ENCODE measurements around the gene CFAP65.

The CFAP65 gene

GRCh38 chr2:219019436-219019835, 21.9 kb downstream of the CFAP65 start:
- ATAC-seq (replicated peaks) (no peak), DNase-seq (no peak)
- Mint-ChIP-seq H3K9me3 (no peaks in the 10 kb centered on the region), H3K27ac (no peak overlapping the region), H3K36me3 (no peaks in the 10 kb centered on the region), H3K27me3 (peaks cover 32 to 75% of the 10 kb centered on the region in 2 donors), H3K4me1 (no peaks in the 10 kb centered on the region), H3K4me3 (no peak overlapping the region)

- H3K27ac Mint-ChIP-seq, result no peak overlapping the region
- peaks cover 39 to 77% of the 10 kb centered on the region in 2 donors for H3K27me3 Mint-ChIP-seq
- no peak for ATAC-seq (replicated peaks)
- H3K36me3 Mint-ChIP-seq, result no peaks in the 10 kb centered on the region
- no peak for DNase-seq
- H3K4me3 Mint-ChIP-seq, result no peak overlapping the region
- H3K4me1 Mint-ChIP-seq, result no peaks in the 10 kb centered on the region
- no peaks in the 10 kb centered on the region for H3K9me3 Mint-ChIP-seq
Observed at GRCh38 chr2:219018726-219019125, 22.6 kb downstream of the CFAP65 start.

- no peaks in the 10 kb centered on the region for H3K36me3 Mint-ChIP-seq
- H3K4me3 Mint-ChIP-seq, result no peak overlapping the region
- H3K27ac Mint-ChIP-seq, result no peak overlapping the region
- no peaks in the 10 kb centered on the region for H3K9me3 Mint-ChIP-seq
- DNase-seq (no peak), ATAC-seq (replicated peaks) (no peak)
- H3K27me3 Mint-ChIP-seq, result peaks cover 43 to 77% of the 10 kb centered on the region in 2 donors
- no peaks in the 10 kb centered on the region for H3K4me1 Mint-ChIP-seq
Observed at GRCh38 chr2:219018286-219018685, 23.0 kb downstream of the CFAP65 start.

- Mint-ChIP-seq H3K9me3 (no peaks in the 10 kb centered on the region), H3K36me3 (no peaks in the 10 kb centered on the region), H3K27me3 (peaks cover 46 to 74% of the 10 kb centered on the region in 2 donors), H3K4me3 (no peak overlapping the region), H3K4me1 (no peaks in the 10 kb centered on the region), H3K27ac (no peak overlapping the region)
- ATAC-seq (replicated peaks) (no peak), DNase-seq (no peak)
Observed at GRCh38 chr2:219017201-219017931, 23.9 kb downstream of the CFAP65 start.

- Mint-ChIP-seq H3K9me3 (no peaks in the 10 kb centered on the region), H3K27ac (no peak overlapping the region), H3K27me3 (peaks cover 47 to 73% of the 10 kb centered on the region in 2 donors), H3K4me1 (no peaks in the 10 kb centered on the region), H3K4me3 (no peak overlapping the region), H3K36me3 (no peaks in the 10 kb centered on the region)
- no peak for ATAC-seq (replicated peaks)
- no peak for DNase-seq
Observed at GRCh38 chr2:219016721-219017120, 24.6 kb downstream of the CFAP65 start.

- Mint-ChIP-seq H3K27ac (no peak overlapping the region), H3K27me3 (peaks cover 68 to 74% of the 10 kb centered on the region in 2 donors), H3K36me3 (no peaks in the 10 kb centered on the region), H3K4me3 (no peak overlapping the region), H3K4me1 (no peaks in the 10 kb centered on the region), H3K9me3 (peaks cover 0 to 1% of the 10 kb centered on the region in 2 donors)
- ATAC-seq (replicated peaks), result no peak
- DNase-seq, result no peak
Observed at GRCh38 chr2:219010873-219011272, 30.4 kb downstream of the CFAP65 start.

- Mint-ChIP-seq H3K27ac (no peak overlapping the region), H3K4me1 (no peaks in the 10 kb centered on the region), H3K36me3 (peaks cover 0 to 1% of the 10 kb centered on the region in 2 donors), H3K27me3 (peaks cover 72 to 74% of the 10 kb centered on the region in 2 donors), H3K4me3 (no peak overlapping the region), H3K9me3 (peaks cover 0 to 1% of the 10 kb centered on the region in 2 donors)
- ATAC-seq (replicated peaks), result peak; percentile 72 to 76
- no peak for DNase-seq
Observed at GRCh38 chr2:219010162-219010756, 31.1 kb downstream of the CFAP65 start.

- DNase-seq, result no peak
- Mint-ChIP-seq H3K4me3 (no peak overlapping the region), H3K27me3 (peaks cover 72 to 74% of the 10 kb centered on the region in 2 donors), H3K36me3 (peaks cover 0 to 1% of the 10 kb centered on the region in 2 donors), H3K27ac (no peak overlapping the region), H3K4me1 (peaks cover 0 to 5% of the 10 kb centered on the region in 2 donors), H3K9me3 (peaks cover 0 to 1% of the 10 kb centered on the region in 2 donors)
- no peak for ATAC-seq (replicated peaks)
Observed at GRCh38 chr2:219009294-219009693, 32.0 kb downstream of the CFAP65 start.

- Mint-ChIP-seq H3K9me3 (peaks cover 0 to 1% of the 10 kb centered on the region in 2 donors), H3K27ac (no peak overlapping the region), H3K4me3 (no peak overlapping the region), H3K27me3 (peaks cover 82 to 94% of the 10 kb centered on the region in 2 donors), H3K4me1 (peaks cover 14 to 34% of the 10 kb centered on the region in 2 donors), H3K36me3 (peaks cover 0 to 1% of the 10 kb centered on the region in 2 donors)
- ATAC-seq (replicated peaks), result no peak
- DNase-seq, result no peak
Observed at GRCh38 chr2:219003979-219004378, 37.3 kb downstream of the CFAP65 start.

GRCh38 chr2:219003267-219003634, 38.1 kb downstream of the CFAP65 start:
- peaks cover 0 to 1% of the 10 kb centered on the region in 2 donors for H3K36me3 Mint-ChIP-seq
- peak overlapping the region in 1 of 2 donors; percentile 17 for H3K4me3 Mint-ChIP-seq
- H3K27ac Mint-ChIP-seq, result no peak overlapping the region
- H3K9me3 Mint-ChIP-seq, result peaks cover 0 to 1% of the 10 kb centered on the region in 2 donors
- ATAC-seq (replicated peaks) (peak in 1 of 2 donors; percentile 17), DNase-seq (no peak)
- peaks cover 83 to 95% of the 10 kb centered on the region in 2 donors for H3K27me3 Mint-ChIP-seq
- peaks cover 14 to 34% of the 10 kb centered on the region in 2 donors for H3K4me1 Mint-ChIP-seq

- peak overlapping the region; percentile 74 for H3K27ac Mint-ChIP-seq
- H3K4me3 Mint-ChIP-seq, result peak overlapping the region; percentile 66 to 72
- ATAC-seq (replicated peaks) (peak; percentile 23 to 31), DNase-seq (no peak)
- peaks cover 85 to 95% of the 10 kb centered on the region in 2 donors for H3K27me3 Mint-ChIP-seq
- no peaks in the 10 kb centered on the region for H3K9me3 Mint-ChIP-seq
- H3K4me1 Mint-ChIP-seq, result peaks cover 14 to 34% of the 10 kb centered on the region in 2 donors
- peaks cover 0 to 1% of the 10 kb centered on the region in 2 donors for H3K36me3 Mint-ChIP-seq
Observed at GRCh38 chr2:219002395-219003266, 38.7 kb downstream of the CFAP65 start.

GRCh38 chr2:219001577-219002394, 39.5 kb downstream of the CFAP65 start:
- Mint-ChIP-seq H3K27me3 (peaks cover 85 to 95% of the 10 kb centered on the region in 2 donors), H3K4me1 (peaks cover 16 to 34% of the 10 kb centered on the region in 2 donors), H3K4me3 (peak overlapping the region; percentile 65 to 66), H3K36me3 (peaks cover 0 to 1% of the 10 kb centered on the region in 2 donors), H3K9me3 (no peaks in the 10 kb centered on the region), H3K27ac (peak overlapping the region; percentile 60)
- DNase-seq, result no peak
- peak; percentile 62 to 66 for ATAC-seq (replicated peaks)

- H3K4me1 Mint-ChIP-seq, result peaks cover 18 to 37% of the 10 kb centered on the region in 2 donors
- DNase-seq (no peak), ATAC-seq (replicated peaks) (no peak)
- no peak overlapping the region for H3K4me3 Mint-ChIP-seq
- H3K9me3 Mint-ChIP-seq, result no peaks in the 10 kb centered on the region
- peaks cover 0 to 1% of the 10 kb centered on the region in 2 donors for H3K36me3 Mint-ChIP-seq
- peaks cover 90 to 95% of the 10 kb centered on the region in 2 donors for H3K27me3 Mint-ChIP-seq
- no peak overlapping the region for H3K27ac Mint-ChIP-seq
Observed at GRCh38 chr2:219001100-219001576, 40.2 kb downstream of the CFAP65 start.
